ENCODE results near the gene PPP1R13B. TPM values are rescaled to one million over a fixed set of nuclear protein-coding genes. Genes with fewer than 3 reads are reported as not detected.

PPP1R13B gene
- total and polyA plus RNA-seq, 2 experiments from 2014 or later: 9.4 to 20.2 TPM

DNA sequence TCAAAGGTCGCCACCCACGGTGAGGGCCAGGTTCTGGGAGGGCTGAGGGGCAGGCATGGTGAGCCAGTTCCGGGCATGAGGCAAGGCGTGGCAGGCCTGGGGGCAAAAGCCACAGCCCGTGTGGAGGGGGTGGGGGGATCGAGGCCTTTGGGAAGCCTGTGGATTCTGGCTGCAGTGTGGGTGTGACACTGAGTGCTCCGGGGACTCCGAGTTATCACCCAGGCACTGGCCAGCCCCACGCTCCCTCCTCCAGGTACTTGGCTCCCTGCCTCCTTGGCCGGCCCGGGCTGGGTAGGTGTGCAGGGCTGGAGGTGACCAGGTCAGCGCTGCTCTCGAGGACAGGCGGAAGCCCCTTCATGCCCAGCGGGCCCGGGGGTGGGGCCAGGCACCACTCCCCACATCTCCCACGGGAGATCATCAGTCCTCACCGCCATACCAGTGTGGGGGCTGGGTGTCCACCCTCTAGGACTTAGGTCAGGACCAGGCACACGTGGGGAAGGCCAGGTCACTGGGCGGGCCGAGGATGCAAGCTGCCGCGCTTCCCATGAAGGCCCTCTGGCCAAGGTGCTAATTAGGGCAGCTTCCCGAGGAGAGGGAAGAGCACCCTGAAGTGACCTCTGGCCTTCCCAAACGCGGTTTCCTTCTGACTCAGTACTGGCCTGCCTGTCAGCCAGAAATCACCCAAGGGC lies 46.8 kb upstream of the PPP1R13B start:
- no peaks in the 10 kb centered on the region for H3K9me3 ChIP-seq (ENCODE audit: low read depth)
- H3K36me3 ChIP-seq (replicated peaks; ENCODE audit: insufficient read depth, low read depth): no peaks in the 10 kb centered on the region
- no peak overlapping the region for H3K4me2 ChIP-seq
- no peaks in the 10 kb centered on the region for H3K79me2 ChIP-seq
- no peaks in the 10 kb centered on the region for H3K27me3 ChIP-seq
- no peaks in the 10 kb centered on the region for H3K9me2 ChIP-seq (replicated peaks; ENCODE audit: insufficient read depth)
- H3K27ac ChIP-seq: no peak overlapping the region
- TF ChIP-seq, protein P1, sequence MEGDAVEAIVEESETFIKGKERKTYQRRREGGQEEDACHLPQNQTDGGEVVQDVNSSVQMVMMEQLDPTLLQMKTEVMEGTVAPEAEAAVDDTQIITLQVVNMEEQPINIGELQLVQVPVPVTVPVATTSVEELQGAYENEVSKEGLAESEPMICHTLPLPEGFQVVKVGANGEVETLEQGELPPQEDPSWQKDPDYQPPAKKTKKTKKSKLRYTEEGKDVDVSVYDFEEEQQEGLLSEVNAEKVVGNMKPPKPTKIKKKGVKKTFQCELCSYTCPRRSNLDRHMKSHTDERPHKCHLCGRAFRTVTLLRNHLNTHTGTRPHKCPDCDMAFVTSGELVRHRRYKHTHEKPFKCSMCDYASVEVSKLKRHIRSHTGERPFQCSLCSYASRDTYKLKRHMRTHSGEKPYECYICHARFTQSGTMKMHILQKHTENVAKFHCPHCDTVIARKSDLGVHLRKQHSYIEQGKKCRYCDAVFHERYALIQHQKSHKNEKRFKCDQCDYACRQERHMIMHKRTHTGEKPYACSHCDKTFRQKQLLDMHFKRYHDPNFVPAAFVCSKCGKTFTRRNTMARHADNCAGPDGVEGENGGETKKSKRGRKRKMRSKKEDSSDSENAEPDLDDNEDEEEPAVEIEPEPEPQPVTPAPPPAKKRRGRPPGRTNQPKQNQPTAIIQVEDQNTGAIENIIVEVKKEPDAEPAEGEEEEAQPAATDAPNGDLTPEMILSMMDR (IDR thresholded peaks at IDR 0.05; ENCODE audit: poor library complexity): no peak
- TF ChIP-seq EZH2phosphoT487 (IDR thresholded peaks at IDR 0.05; ENCODE audit: low read depth, severe bottlenecking, unreplicated experiment) (no peak), EZH2 (IDR thresholded peaks at IDR 0.05; ENCODE audit: borderline replicate concordance) (no peak)
- no peaks in the 10 kb centered on the region for H4K20me1 ChIP-seq (ENCODE audit: insufficient read depth, poor library complexity, severe bottlenecking)
- 72% methylated on average over 21 of the region's 26 CpGs for WGBS (ENCODE audit: low lambda C conversion rate, missing lambda C conversion rate)
- H3K4me3 ChIP-seq: no peak overlapping the region
- H3K4me1 ChIP-seq (ENCODE audit: insufficient read depth): peaks cover 7% of the 10 kb centered on the region
- H2AFZ ChIP-seq: no peak overlapping the region
- DNase-seq (ENCODE audit: low spot score): no peak

DNA sequence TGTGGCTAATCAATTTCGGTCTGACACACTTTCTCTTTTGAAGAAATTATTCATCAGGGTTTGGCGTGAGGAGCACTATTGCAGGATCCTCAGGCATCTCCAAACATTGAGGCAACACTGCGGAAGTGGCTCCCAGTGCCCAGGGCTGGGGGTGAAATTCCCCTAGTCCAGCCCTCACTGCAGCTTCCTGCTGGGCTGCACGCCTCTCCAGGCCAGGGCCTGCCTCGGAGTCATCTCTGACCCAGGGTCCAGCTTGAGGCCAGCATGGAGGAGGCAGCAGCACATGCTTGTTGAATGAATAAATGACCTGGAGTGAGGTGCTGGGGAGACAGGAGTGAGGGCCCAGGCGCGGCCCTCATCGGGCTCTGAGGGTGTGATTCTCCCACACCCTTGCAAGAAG lies 44.9 kb upstream of the PPP1R13B start:
- Histone ChIP-seq H3K4me2 (no peak overlapping the region), H3K36me3 (replicated peaks; ENCODE audit: insufficient read depth, low read depth) (no peaks in the 10 kb centered on the region), H3K9me3 (ENCODE audit: low read depth) (no peaks in the 10 kb centered on the region), H4K20me1 (ENCODE audit: insufficient read depth, poor library complexity, severe bottlenecking) (no peaks in the 10 kb centered on the region), H3K4me3 (no peak overlapping the region), H3K4me1 (ENCODE audit: insufficient read depth) (peaks cover 8% of the 10 kb centered on the region), H3K9me2 (replicated peaks; ENCODE audit: insufficient read depth) (no peaks in the 10 kb centered on the region), H3K27ac (no peak overlapping the region), H2AFZ (no peak overlapping the region), H3K79me2 (no peaks in the 10 kb centered on the region), H3K27me3 (no peaks in the 10 kb centered on the region)
- TF ChIP-seq, protein P1 (IDR thresholded peaks at IDR 0.05; ENCODE audit: poor library complexity): no peak
- TF ChIP-seq EZH2phosphoT487 (IDR thresholded peaks at IDR 0.05; ENCODE audit: low read depth, severe bottlenecking, unreplicated experiment): no peak
- TF ChIP-seq EZH2 (IDR thresholded peaks at IDR 0.05; ENCODE audit: borderline replicate concordance): no peak
- WGBS (ENCODE audit: low lambda C conversion rate, missing lambda C conversion rate): 91% methylated on average over 8 of the region's 8 CpGs
- DNase-seq (ENCODE audit: low spot score): no peak

DNA sequence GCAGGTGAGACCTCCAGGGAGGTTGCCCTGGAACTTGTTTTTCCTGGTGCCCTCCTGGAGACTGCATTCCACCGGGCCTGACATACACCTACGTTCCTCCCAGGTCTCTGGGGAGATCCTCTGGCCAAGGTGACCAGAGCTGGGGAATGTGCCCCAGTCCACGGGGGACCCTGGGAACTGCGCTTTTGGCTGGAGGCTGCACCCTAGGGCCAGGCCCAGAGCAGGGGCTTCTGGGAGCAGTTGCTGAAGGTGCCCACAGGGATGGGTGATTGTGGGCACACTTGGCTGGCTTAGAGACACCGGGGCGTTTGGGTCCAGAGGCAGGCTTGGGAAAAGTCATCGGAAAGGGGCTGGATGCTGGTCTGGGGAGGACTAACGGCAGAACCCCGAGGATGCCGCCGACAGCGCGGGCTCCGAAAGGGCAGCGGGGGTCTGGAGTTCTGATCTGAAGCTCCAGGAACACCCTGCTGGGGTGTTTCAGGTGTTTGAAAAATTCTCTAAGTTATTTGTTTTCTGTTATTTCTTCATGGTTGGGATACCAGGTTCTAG lies 44.4 kb upstream of the PPP1R13B start:
- 92% methylated on average over 15 of the region's 15 CpGs for WGBS (ENCODE audit: low lambda C conversion rate, missing lambda C conversion rate)

More for the DNA sequence above, 44.4 kb upstream of the PPP1R13B start:
- peaks cover 7% of the 10 kb centered on the region for H3K4me1 ChIP-seq (ENCODE audit: insufficient read depth)
- no peaks in the 10 kb centered on the region for H4K20me1 ChIP-seq (ENCODE audit: insufficient read depth, poor library complexity, severe bottlenecking)
- no peak overlapping the region for H3K27ac ChIP-seq
- no peak overlapping the region for H2AFZ ChIP-seq
- TF ChIP-seq, protein P1 (IDR thresholded peaks at IDR 0.05; ENCODE audit: poor library complexity): no peak
- no peak for TF ChIP-seq EZH2phosphoT487 (IDR thresholded peaks at IDR 0.05; ENCODE audit: low read depth, severe bottlenecking, unreplicated experiment)
- TF ChIP-seq EZH2 (IDR thresholded peaks at IDR 0.05; ENCODE audit: borderline replicate concordance): no peak
- H3K9me3 ChIP-seq (ENCODE audit: low read depth): no peaks in the 10 kb centered on the region
- no peak overlapping the region for H3K4me2 ChIP-seq
- no peak for DNase-seq (ENCODE audit: low spot score)
- H3K27me3 ChIP-seq: no peaks in the 10 kb centered on the region
- no peaks in the 10 kb centered on the region for H3K79me2 ChIP-seq
- H3K36me3 ChIP-seq (replicated peaks; ENCODE audit: insufficient read depth, low read depth): no peaks in the 10 kb centered on the region
- no peak overlapping the region for H3K4me3 ChIP-seq
- no peaks in the 10 kb centered on the region for H3K9me2 ChIP-seq (replicated peaks; ENCODE audit: insufficient read depth)
